Suprapubic skin (tissue), 4 donors: ENCODE results near the gene CHAF1A. TPM values are rescaled to one million over a fixed set of nuclear protein-coding genes. Genes with fewer than 3 reads are reported as not detected.
A peak's percentile ranks its signal among the peaks of the same experiment; 100 is the strongest.

Experiments used
- DNase-seq, 2 donors: peaks; one replicate each; pipeline ENCODE4 v3.0.0-alpha.2; 2019; ENCODE audit warnings: low spot score in 2 of 2
- H3K27ac ChIP-seq: fragments of 200-600 bp; sonication (generic); one replicate; pipeline ENCODE4 v1.5.1; 2019
- H3K27me3 ChIP-seq: fragments of 200-600 bp; sonication (generic); one replicate; pipeline ENCODE4 v1.5.1; 2019
- H3K36me3 ChIP-seq: fragments of 200-600 bp; sonication (generic); one replicate; pipeline ENCODE4 v1.5.1; 2019
- H3K4me1 ChIP-seq: fragments of 200-600 bp; sonication (generic); one replicate; pipeline ENCODE4 v1.5.1; 2019
- H3K4me3 ChIP-seq: fragments of 200-600 bp; sonication (generic); one replicate; pipeline ENCODE4 v1.5.1; 2019; ENCODE audit warnings: mild to moderate bottlenecking
- H3K9me3 ChIP-seq: fragments of 200-600 bp; sonication (generic); one replicate; pipeline ENCODE4 v1.5.1; 2019
- CTCF ChIP-seq, 2 donors: fragments of 200-600 bp in 1 of 2; fragments of 450-650 bp in 1 of 2; sonication (generic) in 1 of 2; IDR thresholded peaks; one replicate each; pipeline ENCODE4 v1.5.1; 2016 to 2019; ENCODE audit warnings: antibody characterized with exemption in 2 of 2, mild to moderate bottlenecking in 1 of 2, moderate library complexity in 1 of 2
- EP300 ChIP-seq: sonication (generic); formaldehyde crosslinking; IDR thresholded peaks from one replicate; pipeline ENCODE4 v1.6.1; 2017; ENCODE audit warnings: antibody characterized with exemption
- POLR2A ChIP-seq, 2 donors: fragments of 450-650 bp; IDR thresholded peaks; one replicate each; pipeline ENCODE4 v1.6.1; 2017; ENCODE audit warnings: antibody characterized with exemption in 2 of 2, mild to moderate bottlenecking in 2 of 2, moderate library complexity in 2 of 2
- POLR2AphosphoS5 ChIP-seq, 3 donors: sonication (generic); formaldehyde crosslinking; IDR thresholded peaks; one replicate each; pipeline ENCODE4 v1.6.1; 2017; ENCODE audit warnings: antibody characterized with exemption in 3 of 3
- WGBS: methylation state at CpG from one replicate; pipeline ENCODE4 v1.1.5; 2018; 5-methylcytosine and 5-hydroxymethylcytosine counted together
- total RNA-seq, 4 donors: library from RNA; depleted of rRNA; stranded (reverse); fragments of >200 nt; gene quantifications; one replicate each; pipeline ENCODE4 v1.1.0, GENCODE V29; 2016

The CHAF1A gene
- total RNA-seq, 4 donors from 2014 or later: 8.5 to 20.4 (median 11.4) TPM

DNA sequence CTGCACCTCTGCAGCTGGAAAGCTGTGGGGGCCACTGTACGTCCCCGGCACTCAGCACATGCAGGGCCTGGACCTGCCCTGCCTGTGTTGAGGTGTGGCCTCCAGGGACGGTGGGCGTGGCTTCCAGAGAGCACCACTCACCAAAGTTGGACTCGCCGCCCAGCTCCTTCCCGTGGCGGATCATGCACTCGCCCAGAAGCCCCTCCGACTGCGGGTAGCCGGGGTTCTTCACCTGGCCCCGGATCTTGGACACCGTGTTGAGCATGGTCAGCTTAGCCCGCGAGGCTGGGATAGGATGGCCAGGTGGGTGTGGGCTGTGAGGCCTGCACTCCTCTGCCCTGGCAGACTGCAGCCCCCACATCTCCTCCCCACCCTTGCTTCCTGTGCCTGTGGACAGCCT is 37.1 kb upstream of the CHAF1A start:
- peaks cover 33% of the 10 kb centered on the region for H3K4me1 ChIP-seq
- no peaks in the 10 kb centered on the region for H3K9me3 ChIP-seq
- peak in 1 of 2 donors; percentile 61 for DNase-seq
- H3K27ac ChIP-seq: no peak overlapping the region
- H3K36me3 ChIP-seq: peaks cover 63% of the 10 kb centered on the region
- 60% methylated on average over 4 of the region's 16 CpGs for WGBS
- TF ChIP-seq POLR2A (IDR thresholded peaks at IDR 0.05) (no peak), POLR2AphosphoS5 (IDR thresholded peaks at IDR 0.05) (no peak), EP300 (no peak)
- no peak overlapping the region for H3K4me3 ChIP-seq
- no peaks in the 10 kb centered on the region for H3K27me3 ChIP-seq

DNA sequence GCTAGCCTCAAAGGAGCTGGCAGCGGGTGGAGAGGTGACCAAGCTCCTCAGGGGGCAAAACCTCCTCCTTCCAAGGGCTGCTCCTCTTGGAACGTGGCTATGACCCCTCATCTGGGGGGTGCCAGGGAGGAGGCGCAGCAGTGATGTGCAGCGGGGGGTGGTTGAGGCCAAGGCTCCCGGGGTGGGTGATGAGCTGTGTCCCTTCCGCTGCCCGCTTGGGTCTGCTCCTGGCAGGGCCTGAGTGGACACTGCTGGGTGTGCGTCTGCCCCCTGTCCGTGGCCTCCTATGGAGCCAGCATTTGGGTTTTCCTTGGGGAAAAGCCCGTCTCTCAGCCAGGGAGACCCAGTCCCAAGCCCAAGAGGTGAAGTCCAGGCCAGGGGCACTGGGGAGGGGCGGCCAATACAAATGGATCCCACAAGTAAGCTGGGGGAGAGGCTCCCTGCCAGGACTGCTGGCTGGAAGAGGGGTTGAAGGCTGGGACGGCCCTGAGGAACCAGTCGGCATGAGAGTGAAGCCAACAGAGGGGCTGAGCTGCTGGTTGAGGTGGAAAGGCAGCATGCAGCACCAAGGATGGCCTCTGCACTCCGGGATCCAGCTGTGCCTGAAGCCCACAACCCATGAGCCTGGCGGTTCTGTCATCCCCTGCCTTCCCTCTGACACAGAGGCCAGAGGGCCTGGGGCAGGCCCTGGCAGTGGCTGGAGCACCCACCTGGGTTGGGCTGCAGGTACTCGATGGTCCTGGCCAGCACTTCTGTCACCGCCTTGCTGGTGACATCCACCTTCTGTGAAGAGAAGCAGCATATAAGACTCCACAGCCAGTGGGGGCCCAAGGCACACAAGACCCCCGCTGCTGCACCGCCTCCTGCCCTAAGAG is 36.4 kb upstream of the CHAF1A start:
- H3K27me3 ChIP-seq: no peaks in the 10 kb centered on the region
- no peak overlapping the region for H3K4me3 ChIP-seq
- no peak for TF ChIP-seq POLR2A (IDR thresholded peaks at IDR 0.05)
- no peak for TF ChIP-seq POLR2AphosphoS5 (IDR thresholded peaks at IDR 0.05)
- TF ChIP-seq CTCF (IDR thresholded peaks at IDR 0.05): no peak
- TF ChIP-seq EP300: no peak
- DNase-seq: peak in 1 of 2 donors; percentile 67
- no peaks in the 10 kb centered on the region for H3K9me3 ChIP-seq
- 88% methylated on average over 4 of the region's 19 CpGs for WGBS
- H3K36me3 ChIP-seq: peaks cover 56% of the 10 kb centered on the region
- H3K4me1 ChIP-seq: peaks cover 40% of the 10 kb centered on the region
- no peak overlapping the region for H3K27ac ChIP-seq

- TF ChIP-seq CTCF (IDR thresholded peaks at IDR 0.05): no peak
- TF ChIP-seq POLR2A (IDR thresholded peaks at IDR 0.05): no peak
- TF ChIP-seq EP300: no peak
- no peak for TF ChIP-seq POLR2AphosphoS5 (IDR thresholded peaks at IDR 0.05)
- H3K27ac ChIP-seq: no peak overlapping the region
- no peak overlapping the region for H3K4me3 ChIP-seq
- 95% methylated on average over 9 of the region's 16 CpGs for WGBS
- H3K4me1 ChIP-seq: peaks cover 48% of the 10 kb centered on the region
- H3K9me3 ChIP-seq: no peaks in the 10 kb centered on the region
- H3K27me3 ChIP-seq: no peaks in the 10 kb centered on the region
- peak in 1 of 2 donors; percentile 64 for DNase-seq
- peaks cover 48% of the 10 kb centered on the region for H3K36me3 ChIP-seq
These were observed 35.6 kb upstream of the CHAF1A start for GRCh38 chr19:4366666-4367335.

- H3K27ac ChIP-seq: peak overlapping the region; percentile 84
- TF ChIP-seq POLR2A (IDR thresholded peaks at IDR 0.05) (no peak), CTCF (IDR thresholded peaks at IDR 0.05) (no peak), POLR2AphosphoS5 (IDR thresholded peaks at IDR 0.05) (no peak), EP300 (no peak)
- WGBS: 89% methylated on average over 9 of the region's 10 CpGs
- peaks cover 53% of the 10 kb centered on the region for H3K4me1 ChIP-seq
- peaks cover 43% of the 10 kb centered on the region for H3K36me3 ChIP-seq
- H3K4me3 ChIP-seq: no peak overlapping the region
- no peaks in the 10 kb centered on the region for H3K27me3 ChIP-seq
- DNase-seq: no peak
- H3K9me3 ChIP-seq: no peaks in the 10 kb centered on the region
These were observed 35.1 kb upstream of the CHAF1A start for GRCh38 chr19:4367336-4367723.

- Histone ChIP-seq H3K9me3 (no peaks in the 10 kb centered on the region), H3K36me3 (peaks cover 39% of the 10 kb centered on the region), H3K27me3 (no peaks in the 10 kb centered on the region), H3K4me1 (peaks cover 58% of the 10 kb centered on the region), H3K27ac (peak overlapping the region; percentile 84), H3K4me3 (no peak overlapping the region)
- peak in 1 of 2 donors; percentile 65 for DNase-seq
- no peak for TF ChIP-seq CTCF (IDR thresholded peaks at IDR 0.05)
- TF ChIP-seq POLR2AphosphoS5 (IDR thresholded peaks at IDR 0.05): no peak
- TF ChIP-seq POLR2A (IDR thresholded peaks at IDR 0.05): no peak
- TF ChIP-seq EP300: no peak
- WGBS: 69% methylated on average over 13 of the region's 13 CpGs
These were observed 34.7 kb upstream of the CHAF1A start for GRCh38 chr19:4367781-4368127.
